ENCODE data around the gene COL18A1. TPM values are rescaled to one million over a fixed set of nuclear protein-coding genes. Genes with fewer than 3 reads are reported as not detected.

COL18A1 gene
- total and polyA plus RNA-seq, 9 of the 15 experiments (the other 6 are each of a cell fraction or from before 2014, with no cell fraction given), result 0.14 to 16.4 (median 2.0) TPM

GRCh38 chr21:45472445-45473365, 67.7 kb downstream of the COL18A1 start:
- H4K20me1 ChIP-seq (replicated peaks; ENCODE audit: control insufficient read depth, insufficient read depth, low read length), result peaks cover 18% of the 10 kb centered on the region
- H3K36me3 ChIP-seq (ENCODE audit: control insufficient read depth, insufficient read depth, low read length), result no peaks in the 10 kb centered on the region; the same call in 2 of the 3 replicates
- H3K4me1 ChIP-seq (replicated peaks in 1 of 2; ENCODE audit: control insufficient read depth in 2 of 2, insufficient read depth in 2 of 2, low read length in 2 of 2), result peaks cover under 1 to 80% of the 10 kb centered on the region in 2 experiments; a peak in 4 of 5 replicates
- intact Hi-C loops (cut with micrococcal nuclease), result no loop called here
- ChIA-PET POLR2A (interaction anchor here (0.7 to 1.7 kb wide), 3 partner anchors 9 to 418 kb away, joined by 3 to 4 read pairs (median 3); no protein-coding TSS in a partner anchor), CTCF (ENCODE audit: low intra/inter-chr PET ratio) (no interaction called here)
- in situ Hi-C loops (cut with MboI), result no loop called here
- FAIRE-seq, result no peak
- H3K9me1 ChIP-seq (ENCODE audit: control insufficient read depth, insufficient read depth, low read length), result peaks cover 4% of the 10 kb centered on the region
- BruUV-seq (replicated peaks), result no TSS peak
- H3K79me2 ChIP-seq (ENCODE audit: control insufficient read depth, insufficient read depth, low read length), result no peaks in the 10 kb centered on the region
- H3K9ac ChIP-seq (ENCODE audit: insufficient read depth in 1 of 2, low read depth in 2 of 2, low read length in 2 of 2), result no peak overlapping the region
- H3K9me3 ChIP-seq (replicated peaks; ENCODE audit: control insufficient read depth, insufficient read depth, low read depth, low read length), result no peaks in the 10 kb centered on the region; the same call in 1 of the 2 replicates
- H3K4me3 ChIP-seq, result no peak overlapping the region
- H2AFZ ChIP-seq (ENCODE audit: low read depth, low read length), result no peak overlapping the region
- H3K27ac ChIP-seq (ENCODE audit: extremely low read depth, low read depth, low read length), result no peak overlapping the region
- 67% methylated on average over 42 of the region's 42 CpGs for WGBS (ENCODE audit: insufficient coverage, low coverage, missing lambda C conversion rate)
- TF ChIP-seq ZNF398 (CRISPR knock-in tag; IDR thresholded peaks at IDR 0.05) (no peak), PHTF2 (CRISPR knock-in tag; IDR thresholded peaks at IDR 0.05) (no peak), ZNF57 (CRISPR knock-in tag; IDR thresholded peaks at IDR 0.05) (no peak), ZBTB33 (CRISPR knock-in tag; IDR thresholded peaks at IDR 0.05) (peak; percentile 45; the same call in 1 of the 2 replicates)
- no peak for ATAC-seq
- DNase-seq (ENCODE audit: extremely low read depth in 1 of 4, low spot score in 3 of 4), result no peak
- no peak overlapping the region for H3K4me2 ChIP-seq (ENCODE audit: insufficient read depth, low read length)
- H3K27me3 ChIP-seq (ENCODE audit: control insufficient read depth in 2 of 2, insufficient read depth in 2 of 2, low read length in 2 of 2), result no peaks in the 10 kb centered on the region; a peak in 1 of 5 replicates
